Measurements from ENCODE around the gene REPS1. TPM values are rescaled to one million over a fixed set of nuclear protein-coding genes. Genes with fewer than 3 reads are reported as not detected.

The REPS1 gene
- total RNA-seq, 3 donors from 2014 or later (not counting 1 experiment from before 2014, with no cell fraction given), result 59.9 to 80.4 (median 66.4) TPM

- Histone ChIP-seq H3K27me3 (ENCODE audit: control insufficient read depth, insufficient read depth, low read length) (no peaks in the 10 kb centered on the region), H3K36me3 (ENCODE audit: control insufficient read depth, insufficient read depth, low read length) (peaks cover 79% of the 10 kb centered on the region), H3K4me3 (ENCODE audit: low read length) (no peak overlapping the region), H3K27ac (ENCODE audit: low read length) (no peak overlapping the region), H3K4me1 (ENCODE audit: control insufficient read depth, insufficient read depth, low read length) (no peaks in the 10 kb centered on the region), H3K9me3 (ENCODE audit: control insufficient read depth, insufficient read depth, low read length) (no peaks in the 10 kb centered on the region)
- DNase-seq (no peak), ATAC-seq (no peak)
- no peaks in the 10 kb centered on the region for H3K27me3 Mint-ChIP-seq (ENCODE audit: low read depth in 2 of 2)
- no peak overlapping the region for H3K4me3 Mint-ChIP-seq
- intact Hi-C loops (cut with micrococcal nuclease), result no loop called here
- H3K36me3 Mint-ChIP-seq, result peaks cover 10% of the 10 kb centered on the region
- TF ChIP-seq, protein P1, sequence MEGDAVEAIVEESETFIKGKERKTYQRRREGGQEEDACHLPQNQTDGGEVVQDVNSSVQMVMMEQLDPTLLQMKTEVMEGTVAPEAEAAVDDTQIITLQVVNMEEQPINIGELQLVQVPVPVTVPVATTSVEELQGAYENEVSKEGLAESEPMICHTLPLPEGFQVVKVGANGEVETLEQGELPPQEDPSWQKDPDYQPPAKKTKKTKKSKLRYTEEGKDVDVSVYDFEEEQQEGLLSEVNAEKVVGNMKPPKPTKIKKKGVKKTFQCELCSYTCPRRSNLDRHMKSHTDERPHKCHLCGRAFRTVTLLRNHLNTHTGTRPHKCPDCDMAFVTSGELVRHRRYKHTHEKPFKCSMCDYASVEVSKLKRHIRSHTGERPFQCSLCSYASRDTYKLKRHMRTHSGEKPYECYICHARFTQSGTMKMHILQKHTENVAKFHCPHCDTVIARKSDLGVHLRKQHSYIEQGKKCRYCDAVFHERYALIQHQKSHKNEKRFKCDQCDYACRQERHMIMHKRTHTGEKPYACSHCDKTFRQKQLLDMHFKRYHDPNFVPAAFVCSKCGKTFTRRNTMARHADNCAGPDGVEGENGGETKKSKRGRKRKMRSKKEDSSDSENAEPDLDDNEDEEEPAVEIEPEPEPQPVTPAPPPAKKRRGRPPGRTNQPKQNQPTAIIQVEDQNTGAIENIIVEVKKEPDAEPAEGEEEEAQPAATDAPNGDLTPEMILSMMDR (IDR thresholded peaks at IDR 0.05), result no peak
- 93% methylated on average over 5 of the region's 7 CpGs for WGBS (ENCODE audit: insufficient coverage)
- H3K9me3 Mint-ChIP-seq, result no peaks in the 10 kb centered on the region
- no peak overlapping the region for H3K27ac Mint-ChIP-seq
- H3K4me1 Mint-ChIP-seq, result no peaks in the 10 kb centered on the region
Observed at GRCh38 chr6:138907167-138907566, 80.9 kb downstream of the REPS1 start.

- Mint-ChIP-seq H3K36me3 (peaks cover 7% of the 10 kb centered on the region), H3K27ac (no peak overlapping the region), H3K27me3 (ENCODE audit: low read depth in 2 of 2) (no peaks in the 10 kb centered on the region), H3K4me3 (no peak overlapping the region), H3K4me1 (no peaks in the 10 kb centered on the region), H3K9me3 (no peaks in the 10 kb centered on the region)
- intact Hi-C loops (cut with micrococcal nuclease), result no loop called here
- ATAC-seq (no peak), DNase-seq (no peak)
- H3K4me3 ChIP-seq (ENCODE audit: low read length), result no peak overlapping the region
- H3K27ac ChIP-seq (ENCODE audit: low read length), result no peak overlapping the region
- H3K36me3 ChIP-seq (ENCODE audit: control insufficient read depth, insufficient read depth, low read length), result peaks cover 12% of the 10 kb centered on the region
- H3K9me3 ChIP-seq (ENCODE audit: control insufficient read depth, insufficient read depth, low read length), result no peaks in the 10 kb centered on the region
- H3K4me1 ChIP-seq (ENCODE audit: control insufficient read depth, insufficient read depth, low read length), result no peaks in the 10 kb centered on the region
- TF ChIP-seq, protein P1 (IDR thresholded peaks at IDR 0.05), result no peak
- no peaks in the 10 kb centered on the region for H3K27me3 ChIP-seq (ENCODE audit: control insufficient read depth, insufficient read depth, low read length)
Observed at GRCh38 chr6:138897031-138897430, 91.0 kb downstream of the REPS1 start.

DNA sequence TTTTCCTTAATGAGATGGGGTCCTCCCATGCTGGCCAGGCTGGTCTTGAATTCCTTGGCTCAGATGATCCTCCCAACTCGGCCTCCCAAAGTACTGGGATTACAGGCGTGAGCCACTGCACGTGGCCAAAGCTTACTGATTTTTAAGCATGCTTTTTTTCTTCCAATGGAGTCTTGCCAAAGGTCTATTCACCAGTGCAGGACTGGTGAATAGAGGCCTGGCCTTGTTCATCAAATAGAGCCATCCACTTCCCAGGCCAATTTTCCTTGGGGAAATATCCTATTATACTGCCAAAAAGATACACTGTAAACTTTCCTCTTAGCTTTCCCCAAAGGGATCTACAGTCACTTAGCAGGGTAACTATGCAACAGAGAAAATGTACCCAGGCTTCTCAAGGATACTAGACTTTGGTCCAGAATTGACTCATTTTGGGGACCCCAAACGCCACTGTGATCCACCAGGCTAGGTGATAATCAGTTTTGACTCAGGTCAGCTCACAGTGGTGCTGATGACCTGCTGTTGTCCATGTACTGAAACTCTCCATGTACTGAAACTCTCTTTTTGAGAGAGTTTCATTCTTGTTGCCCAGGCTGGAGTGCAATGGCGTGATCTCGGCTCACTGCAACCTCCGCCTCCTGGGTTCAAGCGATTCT, 91.8 kb downstream of the REPS1 start:
- Mint-ChIP-seq H3K36me3 (peaks cover 7% of the 10 kb centered on the region), H3K27ac (no peak overlapping the region), H3K4me3 (no peak overlapping the region), H3K9me3 (no peaks in the 10 kb centered on the region), H3K4me1 (no peaks in the 10 kb centered on the region), H3K27me3 (ENCODE audit: low read depth in 2 of 2) (no peaks in the 10 kb centered on the region)
- Histone ChIP-seq H3K9me3 (ENCODE audit: control insufficient read depth, insufficient read depth, low read length) (no peaks in the 10 kb centered on the region), H3K27ac (ENCODE audit: low read length) (no peak overlapping the region), H3K27me3 (ENCODE audit: control insufficient read depth, insufficient read depth, low read length) (no peaks in the 10 kb centered on the region), H3K4me1 (ENCODE audit: control insufficient read depth, insufficient read depth, low read length) (no peaks in the 10 kb centered on the region), H3K36me3 (ENCODE audit: control insufficient read depth, insufficient read depth, low read length) (peaks cover 9% of the 10 kb centered on the region), H3K4me3 (ENCODE audit: low read length) (no peak overlapping the region)
- DNase-seq, result no peak
- ATAC-seq, result no peak
- intact Hi-C loops (cut with micrococcal nuclease), result no loop called here
- TF ChIP-seq, protein P1 (IDR thresholded peaks at IDR 0.05), result no peak
- 94% methylated on average over 8 of the region's 8 CpGs for WGBS (ENCODE audit: insufficient coverage)

All from natural killer cell (primary cell).